ENCODE data around the gene SLC16A9.

The SLC16A9 gene

GRCh38 chr10:59631237-59631636 is 78.4 kb downstream of the SLC16A9 start:
- DNase-seq (ENCODE audit: low read depth in 4 of 4, low spot score in 1 of 4) = no peak

- DNase-seq (ENCODE audit: low read depth in 4 of 4, low spot score in 1 of 4) = no peak
Observed at GRCh38 chr10:59628965-59629364, 80.7 kb downstream of the SLC16A9 start.

- no peak for DNase-seq (ENCODE audit: low read depth in 4 of 4, low spot score in 1 of 4)
Observed at GRCh38 chr10:59628456-59628855, 81.2 kb downstream of the SLC16A9 start.

GRCh38 chr10:59627366-59628018 is 82.2 kb downstream of the SLC16A9 start:
- DNase-seq (ENCODE audit: low read depth in 4 of 4, low spot score in 1 of 4) = no peak

GRCh38 chr10:59626523-59626869 is 83.2 kb downstream of the SLC16A9 start:
- no peak for DNase-seq (ENCODE audit: low read depth in 4 of 4, low spot score in 1 of 4)

GRCh38 chr10:59625721-59626522 is 83.7 kb downstream of the SLC16A9 start:
- peak in 3 of 4 experiments; percentile 4 to 10 (median 7) for DNase-seq (ENCODE audit: low read depth in 4 of 4, low spot score in 1 of 4)

- no peak for DNase-seq (ENCODE audit: low read depth in 4 of 4, low spot score in 1 of 4)
Observed at GRCh38 chr10:59624951-59625350, 84.7 kb downstream of the SLC16A9 start.

GRCh38 chr10:59624136-59624535 is 85.5 kb downstream of the SLC16A9 start:
- DNase-seq (ENCODE audit: low read depth in 4 of 4, low spot score in 1 of 4) = no peak

GRCh38 chr10:59623133-59624121 is 86.2 kb downstream of the SLC16A9 start:
- DNase-seq (ENCODE audit: low read depth in 4 of 4, low spot score in 1 of 4) = no peak

- DNase-seq (ENCODE audit: low read depth in 4 of 4, low spot score in 1 of 4) = peak in 1 of 4 experiments; percentile 6
Observed at GRCh38 chr10:59622320-59623132, 87.1 kb downstream of the SLC16A9 start.

- DNase-seq (ENCODE audit: low read depth in 4 of 4, low spot score in 1 of 4) = no peak
Observed at GRCh38 chr10:59621771-59622170, 87.9 kb downstream of the SLC16A9 start.

- no peak for DNase-seq (ENCODE audit: low read depth in 4 of 4, low spot score in 1 of 4)
Observed at GRCh38 chr10:59618666-59619065, 91.0 kb downstream of the SLC16A9 start.

GRCh38 chr10:59617996-59618395 is 91.7 kb downstream of the SLC16A9 start:
- no peak for DNase-seq (ENCODE audit: low read depth in 4 of 4, low spot score in 1 of 4)

GRCh38 chr10:59611048-59611447 is 98.6 kb downstream of the SLC16A9 start:
- DNase-seq (ENCODE audit: low read depth in 4 of 4, low spot score in 1 of 4) = no peak

- DNase-seq (ENCODE audit: low read depth in 4 of 4, low spot score in 1 of 4) = no peak
Observed at GRCh38 chr10:59607970-59608369, 101.7 kb downstream of the SLC16A9 start.

GRCh38 chr10:59606551-59606961 is 103.1 kb downstream of the SLC16A9 start:
- no peak for DNase-seq (ENCODE audit: low read depth in 4 of 4, low spot score in 1 of 4)

GRCh38 chr10:59601985-59602384 is 107.7 kb downstream of the SLC16A9 start:
- no peak for DNase-seq (ENCODE audit: low read depth in 4 of 4, low spot score in 1 of 4)

All from stimulated activated CD4-positive, alpha-beta T cell treated with anti-CD3 and anti-CD28 coated beads, Interleukin-1b, Interleukin-23, amount 100 ng/mL, for 24 hours (primary cell).